Fibroblast of the conjunctiva (primary cell): ENCODE data around the gene ARID4B.
"Not testable (repeated sequence)": the region's sequence is repeated elsewhere in the genome, so short reads cannot be mapped to it uniquely, and the experiment has no call there.

Experiments used
- DNase-seq: peaks from one replicate; pipeline ENCODE4 v3.0.0-alpha.2; 2010; ENCODE audit warnings: low read depth

ARID4B gene

GRCh38 chr1:235159930-235160329 lies 168.0 kb downstream of the ARID4B start:
- not testable (repeated sequence) for DNase-seq

- not testable (repeated sequence) for DNase-seq
These were observed 168.7 kb downstream of the ARID4B start for GRCh38 chr1:235159284-235159683.

- DNase-seq = no peak
These were observed 169.3 kb downstream of the ARID4B start for GRCh38 chr1:235158680-235159079.

- DNase-seq = no peak
These were observed 170.8 kb downstream of the ARID4B start for GRCh38 chr1:235157150-235157549.

GRCh38 chr1:235156740-235157139 lies 171.2 kb downstream of the ARID4B start:
- no peak for DNase-seq

- no peak for DNase-seq
These were observed 171.7 kb downstream of the ARID4B start for GRCh38 chr1:235156265-235156664.

- no peak for DNase-seq
These were observed 175.7 kb downstream of the ARID4B start for GRCh38 chr1:235152235-235152634.

- no peak for DNase-seq
These were observed 176.9 kb downstream of the ARID4B start for GRCh38 chr1:235151033-235151432.

GRCh38 chr1:235149824-235150223 lies 178.2 kb downstream of the ARID4B start:
- DNase-seq = no peak

GRCh38 chr1:235147269-235147668 lies 180.7 kb downstream of the ARID4B start:
- DNase-seq = no peak

GRCh38 chr1:235145639-235146038 lies 182.3 kb downstream of the ARID4B start:
- DNase-seq = no peak

GRCh38 chr1:235142991-235143390 lies 185.0 kb downstream of the ARID4B start:
- no peak for DNase-seq

GRCh38 chr1:235139315-235139714 lies 188.7 kb downstream of the ARID4B start:
- no peak for DNase-seq

GRCh38 chr1:235138821-235139220 lies 189.2 kb downstream of the ARID4B start:
- no peak for DNase-seq

GRCh38 chr1:235136111-235136510 lies 191.9 kb downstream of the ARID4B start:
- DNase-seq = no peak

- DNase-seq = no peak
These were observed 193.8 kb downstream of the ARID4B start for GRCh38 chr1:235134171-235134570.

GRCh38 chr1:235133086-235133485 lies 194.9 kb downstream of the ARID4B start:
- DNase-seq = no peak

- no peak for DNase-seq
These were observed 196.0 kb downstream of the ARID4B start for GRCh38 chr1:235131961-235132360.

GRCh38 chr1:235130766-235131270 lies 197.2 kb downstream of the ARID4B start:
- DNase-seq = no peak

GRCh38 chr1:235129774-235130570 lies 198.0 kb downstream of the ARID4B start:
- no peak for DNase-seq

- DNase-seq = peak; percentile 97
These were observed 199.3 kb downstream of the ARID4B start, which contains the start of gene TOMM20 for GRCh38 chr1:235128456-235129328. Gene TOMM20, minus strand, starts transcription at chr1:235128837. Its CDS starts 122 bp downstream, at chr1:235128715.

GRCh38 chr1:235127732-235128455 lies 200.1 kb downstream of the ARID4B start:
- DNase-seq = no peak
